Panc1 (cell line): ENCODE data around the gene ELFN1. TPM values are rescaled to one million over a fixed set of nuclear protein-coding genes. Genes with fewer than 3 reads are reported as not detected.

Source experiments
- ATAC-seq: fragments of 200-7000 bp; cut with Tn5 transposase; 2 replicates; pipeline ENCODE4 v1.9.1; 2020; ENCODE audit warnings: mild to moderate bottlenecking, moderate library complexity
- BruUV-seq: library from RNA; stranded (reverse); fragments of 400-500 nt; replicated peaks from 2 replicates; lab custom pipeline; 2021; lab: Mats Ljungman, UMichigan
- CTCF ChIA-PET: fragments of 300-600 bp; sonication (Branson Sonifier 250); formaldehyde crosslinking; loops from one replicate; lab custom pipeline; 2022; ENCODE audit warnings: antibody characterized with exemption; lab: Charles Lee
- POLR2A ChIA-PET: fragments of 300-600 bp; sonication (Branson Sonifier 250); formaldehyde crosslinking; loops from one replicate; lab custom pipeline; 2022; ENCODE audit warnings: antibody characterized with exemption; lab: Charles Lee
- DNase-seq: peaks from one replicate; pipeline ENCODE4 v3.0.0-alpha.2; 2010; ENCODE audit warnings: low read depth, low spot score
- H3K27ac ChIP-seq: 2 replicates; pipeline ENCODE4 v1.5.1; 2011; ENCODE audit warnings: mild to moderate bottlenecking, low read length, inconsistent platforms
- H3K27me3 ChIP-seq: fragments of 200-500 bp; sonication (Bioruptor generic); 2 replicates; pipeline ENCODE4 v1.6.0; 2014; ENCODE audit warnings: low read length, inconsistent platforms; ENCODE audit not compliant: control insufficient read depth, insufficient read depth
- H3K36me3 ChIP-seq: fragments of 200-500 bp; sonication (Bioruptor generic); 2 replicates; pipeline ENCODE4 v1.5.1; 2014; ENCODE audit warnings: inconsistent platforms, mild to moderate bottlenecking, low read length, moderate library complexity; ENCODE audit not compliant: control insufficient read depth, insufficient read depth
- H3K4me1 ChIP-seq: 2 replicates; pipeline ENCODE4 v1.5.1; 2011; ENCODE audit warnings: inconsistent platforms, mild to moderate bottlenecking, low read length, moderate library complexity; ENCODE audit not compliant: control insufficient read depth, insufficient read depth
- H3K4me3 ChIP-seq, 2 experiments: 2 replicates each; pipeline ENCODE4 v1.5.1; 2011 to 2012; ENCODE audit warnings: low read depth in 2 of 2, low read length in 2 of 2, mild to moderate bottlenecking in 2 of 2, inconsistent platforms in 1 of 2, moderate library complexity in 1 of 2
- H3K9me3 ChIP-seq: fragments of 200-500 bp; sonication (Bioruptor generic); 2 replicates; pipeline ENCODE4 v1.5.1; 2014; ENCODE audit warnings: low read depth, mild to moderate bottlenecking, inconsistent platforms, low read length, moderate library complexity; ENCODE audit not compliant: control insufficient read depth, insufficient read depth
- CTCF ChIP-seq: fragments of 450-650 bp; IDR thresholded peaks from 2 replicates; pipeline ENCODE4 v1.5.1; 2017; ENCODE audit warnings: mild to moderate bottlenecking
- POLR2AphosphoS5 ChIP-seq: IDR thresholded peaks from 2 replicates; pipeline ENCODE4 v1.6.1; 2012; ENCODE audit warnings: mild to moderate bottlenecking, low read depth, low read length, moderate library complexity
- REST ChIP-seq, 2 experiments: IDR thresholded peaks; 2 replicates each; pipeline ENCODE4 v1.6.1; 2011 to 2012; ENCODE audit warnings: low read depth in 2 of 2, control low read depth in 1 of 2, low read length in 1 of 2, mild to moderate bottlenecking in 1 of 2, moderate library complexity in 1 of 2; ENCODE audit not compliant: insufficient read depth in 1 of 2
- SIN3A ChIP-seq: IDR thresholded peaks from 2 replicates; pipeline ENCODE4 v1.6.1; 2012; ENCODE audit warnings: low read depth, mild to moderate bottlenecking, low read length, moderate library complexity, borderline replicate concordance; ENCODE audit not compliant: insufficient read depth
- TCF7L2 ChIP-seq: IDR thresholded peaks from 2 replicates; pipeline ENCODE4 v1.6.1; 2011; ENCODE audit warnings: mild to moderate bottlenecking, low read depth, low read length, inconsistent platforms
- in situ Hi-C: cut with HindIII; loops from 2 replicates; pipeline ENCODE4 v1.10.0; 2016; ENCODE audit warnings: low sequenced_read_pairs, low pct_unique_long_range_greater_than_20kb
- intact Hi-C: fragments of 100-400 bp; cut with micrococcal nuclease; formaldehyde crosslinking; loops from one replicate; pipeline ENCODE4 v1.10.0; 2022; ENCODE audit not compliant: unreplicated experiment
- total RNA-seq: library from RNA; stranded (reverse); gene quantifications from one replicate; pipeline ENCODE4 v1.2.1, GENCODE V29; 2021; ENCODE audit not compliant: unreplicated experiment

The ELFN1 gene
- total RNA-seq, 1 experiment from 2014 or later: 39.0 TPM

GRCh38 chr7:1741751-1742554 lies 71.9 kb downstream of the ELFN1 start:
- no peaks in the 10 kb centered on the region for H3K27me3 ChIP-seq
- no TSS peak for BruUV-seq
- H3K27ac ChIP-seq: no peak overlapping the region
- ATAC-seq (peak; percentile 52), DNase-seq (no peak)
- in situ Hi-C loops (no loop called here), intact Hi-C loops (no loop called here)
- no peaks in the 10 kb centered on the region for H3K36me3 ChIP-seq
- peak overlapping the region; percentile 7 to 41 for H3K4me3 ChIP-seq
- TF ChIP-seq POLR2AphosphoS5 (no peak), CTCF (no peak), REST (IDR thresholded peaks at IDR 0.05; ENCODE audit: insufficient read depth in 1 of 2, low read depth in 2 of 2, low read length in 1 of 2) (no peak), SIN3A (no peak), TCF7L2 (no peak)
- H3K9me3 ChIP-seq: no peaks in the 10 kb centered on the region
- peaks cover 10% of the 10 kb centered on the region for H3K4me1 ChIP-seq
- ChIA-PET POLR2A (interaction anchor here (0.6 kb wide), 1 partner anchor 32 kb away, joined by 3 read pairs; no protein-coding TSS in a partner anchor), CTCF (interaction anchor here (0.7 kb wide), 1 partner anchor 17 kb away, joined by 4 read pairs; no protein-coding TSS in a partner anchor)

GRCh38 chr7:1742555-1743303 lies 72.7 kb downstream of the ELFN1 start:
- in situ Hi-C loops: no loop called here
- DNase-seq (no peak), ATAC-seq (0 out of 2 replicates have a peak, but pooled peaks have one; percentile 8)
- H3K27ac ChIP-seq: no peak overlapping the region
- H3K9me3 ChIP-seq: no peaks in the 10 kb centered on the region
- BruUV-seq: no TSS peak
- TF ChIP-seq CTCF (no peak), TCF7L2 (no peak), POLR2AphosphoS5 (no peak), SIN3A (no peak), REST (IDR thresholded peaks at IDR 0.05; ENCODE audit: insufficient read depth in 1 of 2, low read depth in 2 of 2, low read length in 1 of 2) (no peak)
- CTCF ChIA-PET: no interaction called here
- no peak overlapping the region; a peak in 1 of 4 replicates for H3K4me3 ChIP-seq
- POLR2A ChIA-PET: interaction anchor here (0.6 kb wide), 1 partner anchor 31 kb away, joined by 3 read pairs; no protein-coding TSS in a partner anchor
- intact Hi-C loops: no loop called here
- no peaks in the 10 kb centered on the region for H3K27me3 ChIP-seq
- peaks cover 10% of the 10 kb centered on the region for H3K4me1 ChIP-seq
- H3K36me3 ChIP-seq: no peaks in the 10 kb centered on the region
